Measurements from ENCODE around the gene TARS1. TPM values are rescaled to one million over a fixed set of nuclear protein-coding genes. Genes with fewer than 3 reads are reported as not detected.

The TARS1 gene
- total and polyA plus RNA-seq, 2 of the 13 experiments (the other 11 are each of a cell fraction or from before 2014, with no cell fraction given), result 77.0 to 184 TPM

GRCh38 chr5:33420946-33421345, 19.8 kb upstream of the TARS1 start (continued):
- TF ChIP-seq HMGXB3 (CRISPR knock-in tag; IDR thresholded peaks at IDR 0.05; ENCODE audit: borderline replicate concordance) (no peak), ZBTB3 (CRISPR knock-in tag; IDR thresholded peaks at IDR 0.05; ENCODE audit: borderline replicate concordance, low read depth) (no peak), ELK4 (CRISPR knock-in tag; IDR thresholded peaks at IDR 0.05; ENCODE audit: borderline replicate concordance) (no peak), ATM (IDR thresholded peaks at IDR 0.05; ENCODE audit: borderline replicate concordance) (no peak)

GRCh38 chr5:33422191-33422590, 18.6 kb upstream of the TARS1 start:
- Histone ChIP-seq H3K79me2 (ENCODE audit: insufficient read depth, low read length) (no peaks in the 10 kb centered on the region), H3K27ac (ENCODE audit: extremely low read length, insufficient read depth, low read length) (no peak overlapping the region), H3K9me3 (ENCODE audit: low read length) (no peaks in the 10 kb centered on the region), H3K36me3 (replicated peaks in 1 of 2; ENCODE audit: control insufficient read depth in 1 of 2, insufficient read depth in 2 of 2, low read length in 2 of 2) (no peaks in the 10 kb centered on the region), H3K9ac (ENCODE audit: insufficient read depth, low read depth, low read length) (no peak overlapping the region), H4K20me1 (ENCODE audit: insufficient read depth, low read length) (no peaks in the 10 kb centered on the region), H2AFZ (ENCODE audit: low read length) (no peak overlapping the region), H3K4me3 (replicated peaks in 1 of 3; ENCODE audit: insufficient read depth in 1 of 3, low read depth in 2 of 3, low read length in 3 of 3) (no peak overlapping the region), H3K27me3 (ENCODE audit: control insufficient read depth in 1 of 2, insufficient read depth in 2 of 2, low read length in 2 of 2) (no peaks in the 10 kb centered on the region; a peak in 1 of 5 replicates), H3K4me2 (ENCODE audit: low read depth, low read length) (no peak overlapping the region), H3K4me1 (ENCODE audit: insufficient read depth, low read length) (no peaks in the 10 kb centered on the region)
- in situ Hi-C loops (cut with HindIII; ENCODE audit: extremely low pct_ligation_motif_present, low pct_unique_long_range_greater_than_20kb) (loop anchor here (10.0 to 25.0 kb wide), 2 partner anchors 485 to 717 kb away; no protein-coding TSS in a partner anchor), intact Hi-C loops (cut with micrococcal nuclease; ENCODE audit: unreplicated experiment) (loop anchor here (2.0 to 5.0 kb wide), 2 partner anchors 255 to 480 kb away; no protein-coding TSS in a partner anchor)
- ATAC-seq (no peak), FAIRE-seq (no peak), DNase-seq (ENCODE audit: low spot score) (no peak)
- CTCF ChIA-PET (ENCODE audit: low intra/inter-chr PET ratio, low total read pairs), result no interaction called here
- no TSS peak for BruUV-seq (replicated peaks)
- whole genome bisulfite sequencing (ENCODE audit: low lambda C conversion rate), result 29% methylated on average over 2 of the region's 2 CpGs
- POLR2A ChIA-PET, result no interaction called here
- no peak for TF ChIP-seq ATF3 (CRISPR knock-in tag; IDR thresholded peaks at IDR 0.05)
- no peak for TF ChIP-seq ZZZ3 (CRISPR knock-in tag; IDR thresholded peaks at IDR 0.05; ENCODE audit: borderline replicate concordance)
- no peak for TF ChIP-seq ZBTB8A (CRISPR knock-in tag; IDR thresholded peaks at IDR 0.05; ENCODE audit: borderline replicate concordance, low read depth)
- no peak for TF ChIP-seq ZNF674 (CRISPR knock-in tag; IDR thresholded peaks at IDR 0.05; ENCODE audit: low read depth)
- TF ChIP-seq GATAD2A (CRISPR knock-in tag; IDR thresholded peaks at IDR 0.05), result no peak
- TF ChIP-seq ZNF331 (CRISPR knock-in tag; IDR thresholded peaks at IDR 0.05), result no peak
- TF ChIP-seq HNRNPH1 (optimal IDR thresholded peaks at IDR 0.05; ENCODE audit: low read depth, low read length), result no peak
- no peak for TF ChIP-seq ZBTB38 (CRISPR knock-in tag; IDR thresholded peaks at IDR 0.05)
- no peak for TF ChIP-seq ZMYM3 (CRISPR knock-in tag; IDR thresholded peaks at IDR 0.05)
- TF ChIP-seq IRF2 (CRISPR knock-in tag; IDR thresholded peaks at IDR 0.05), result no peak
